MG63 (cell line): ENCODE results near the gene BAD. TPM values are rescaled to one million over a fixed set of nuclear protein-coding genes. Genes with fewer than 3 reads are reported as not detected.
A peak's percentile ranks its signal among the peaks of the same experiment; 100 is the strongest.
"Not testable (repeated sequence)": the region's sequence is repeated elsewhere in the genome, so short reads cannot be mapped to it uniquely, and the experiment has no call there.

Experiments
- DNase-seq: peaks from one replicate; pipeline ENCODE4 v3.0.0-alpha.2; 2020
- H3K27me3 ChIP-seq: fragments of 250-450 bp; sonication (Bioruptor Pico); 2 replicates; pipeline ENCODE4 v1.5.1; 2020; ENCODE audit warnings: mild to moderate bottlenecking, moderate library complexity
- H3K36me3 ChIP-seq: fragments of 250-450 bp; sonication (Bioruptor Pico); 2 replicates; pipeline ENCODE4 v1.5.1; 2020; ENCODE audit warnings: mild to moderate bottlenecking, moderate library complexity
- H3K4me3 ChIP-seq: fragments of 250-450 bp; sonication (Bioruptor Pico); 2 replicates; pipeline ENCODE4 v1.5.1; 2020; ENCODE audit warnings: mild to moderate bottlenecking, moderate library complexity
- H3K9me3 ChIP-seq: fragments of 250-450 bp; sonication (Bioruptor Pico); 2 replicates; pipeline ENCODE4 v1.5.1; 2020; ENCODE audit warnings: mild to moderate bottlenecking, moderate library complexity
- total RNA-seq: library from RNA; depleted of rRNA; stranded (reverse); fragments of >200 nt; shearing (Covaris generic); gene quantifications from 2 replicates; pipeline ENCODE4 v1.2.3, GENCODE V29; 2014; ENCODE audit warnings: low replicate concordance; rRNA removed

The BAD gene
- total RNA-seq: 127 and 166 TPM in 2 replicates

GRCh38 chr11:64284048-64284961 lies at the start of gene BAD:
TSS of gene BAD (minus strand) at chr11:64284665. CDS start at chr11:64284368, 297 bp downstream.
- Histone ChIP-seq H3K36me3 (peaks cover 18% of the 10 kb centered on the region), H3K9me3 (no peaks in the 10 kb centered on the region), H3K4me3 (peak within 1 kb of the TSS; percentile 70), H3K27me3 (no peaks in the 10 kb centered on the region)
- DNase-seq: peak; percentile 94

GRCh38 chr11:64333556-64333955 lies 49.1 kb upstream of the BAD start:
- Histone ChIP-seq H3K9me3 (no peaks in the 10 kb centered on the region), H3K27me3 (no peaks in the 10 kb centered on the region), H3K36me3 (no peaks in the 10 kb centered on the region), H3K4me3 (no peak overlapping the region)
- no peak for DNase-seq

- Histone ChIP-seq H3K36me3 (no peaks in the 10 kb centered on the region), H3K27me3 (no peaks in the 10 kb centered on the region), H3K4me3 (no peak overlapping the region), H3K9me3 (no peaks in the 10 kb centered on the region)
- DNase-seq: peak; percentile 97
These were observed 47.3 kb upstream of the BAD start for GRCh38 chr11:64331569-64332371.

GRCh38 chr11:64330888-64331287 lies 46.4 kb upstream of the BAD start:
- H3K9me3 ChIP-seq: no peaks in the 10 kb centered on the region
- DNase-seq: no peak
- no peaks in the 10 kb centered on the region for H3K27me3 ChIP-seq
- no peak overlapping the region for H3K4me3 ChIP-seq
- no peaks in the 10 kb centered on the region for H3K36me3 ChIP-seq

- Histone ChIP-seq H3K27me3 (no peaks in the 10 kb centered on the region), H3K4me3 (no peak overlapping the region), H3K36me3 (no peaks in the 10 kb centered on the region), H3K9me3 (no peaks in the 10 kb centered on the region)
- DNase-seq: no peak
These were observed 43.5 kb upstream of the BAD start for GRCh38 chr11:64327993-64328392.

GRCh38 chr11:64327375-64327774 lies 42.9 kb upstream of the BAD start:
- no peaks in the 10 kb centered on the region for H3K27me3 ChIP-seq
- no peaks in the 10 kb centered on the region for H3K9me3 ChIP-seq
- no peak for DNase-seq
- no peak overlapping the region for H3K4me3 ChIP-seq
- H3K36me3 ChIP-seq: no peaks in the 10 kb centered on the region

- H3K4me3 ChIP-seq: no peak overlapping the region
- no peaks in the 10 kb centered on the region for H3K9me3 ChIP-seq
- peaks cover 3% of the 10 kb centered on the region; the same call in 1 of the 2 replicates for H3K36me3 ChIP-seq
- H3K27me3 ChIP-seq: no peaks in the 10 kb centered on the region
- no peak for DNase-seq
These were observed 40.4 kb upstream of the BAD start for GRCh38 chr11:64324692-64325469.

GRCh38 chr11:64323984-64324383 lies 39.5 kb upstream of the BAD start:
- DNase-seq, H3K36me3 ChIP-seq, H3K9me3 ChIP-seq, H3K27me3 ChIP-seq, H3K4me3 ChIP-seq: not testable (repeated sequence)

- no peak for DNase-seq
- H3K27me3 ChIP-seq: no peaks in the 10 kb centered on the region
- no peaks in the 10 kb centered on the region for H3K9me3 ChIP-seq
- H3K4me3 ChIP-seq: no peak overlapping the region
- peaks cover 8% of the 10 kb centered on the region; the same call in 1 of the 2 replicates for H3K36me3 ChIP-seq
These were observed 38.9 kb upstream of the BAD start for GRCh38 chr11:64323373-64323772.

GRCh38 chr11:64322925-64323260 lies 38.4 kb upstream of the BAD start:
- H3K27me3 ChIP-seq: no peaks in the 10 kb centered on the region
- no peak for DNase-seq
- H3K4me3 ChIP-seq: no peak overlapping the region
- H3K36me3 ChIP-seq: peaks cover 8% of the 10 kb centered on the region; the same call in 1 of the 2 replicates
- no peaks in the 10 kb centered on the region for H3K9me3 ChIP-seq

- Histone ChIP-seq H3K4me3 (no peak overlapping the region), H3K27me3 (no peaks in the 10 kb centered on the region), H3K36me3 (peaks cover 16% of the 10 kb centered on the region), H3K9me3 (no peaks in the 10 kb centered on the region)
- no peak for DNase-seq
These were observed 37.1 kb upstream of the BAD start for GRCh38 chr11:64321533-64321932.

- no peak for DNase-seq
- no peaks in the 10 kb centered on the region for H3K27me3 ChIP-seq
- no peaks in the 10 kb centered on the region for H3K9me3 ChIP-seq
- H3K4me3 ChIP-seq: no peak overlapping the region
- peaks cover 21% of the 10 kb centered on the region for H3K36me3 ChIP-seq
These were observed 36.6 kb upstream of the BAD start for GRCh38 chr11:64321026-64321425.

- Histone ChIP-seq H3K4me3 (no peak overlapping the region), H3K9me3 (no peaks in the 10 kb centered on the region), H3K36me3 (peaks cover 22% of the 10 kb centered on the region), H3K27me3 (no peaks in the 10 kb centered on the region)
- DNase-seq: no peak
These were observed 36.1 kb upstream of the BAD start for GRCh38 chr11:64320556-64320955.

GRCh38 chr11:64318766-64319761 lies 34.6 kb upstream of the BAD start:
- Histone ChIP-seq H3K4me3 (peak overlapping the region; percentile 93), H3K27me3 (no peaks in the 10 kb centered on the region), H3K9me3 (no peaks in the 10 kb centered on the region), H3K36me3 (peaks cover 36% of the 10 kb centered on the region)
- DNase-seq: no peak

GRCh38 chr11:64317961-64318765 lies 33.7 kb upstream of the BAD start, which contains the start of gene PRDX5:
TSS of gene PRDX5 (plus strand) at chr11:64318121. CDS start at chr11:64318216, 95 bp downstream.
- H3K27me3 ChIP-seq: no peaks in the 10 kb centered on the region
- H3K4me3 ChIP-seq: peak within 1 kb of the TSS; percentile 93
- peak; percentile 96 for DNase-seq
- no peaks in the 10 kb centered on the region for H3K9me3 ChIP-seq
- H3K36me3 ChIP-seq: peaks cover 37% of the 10 kb centered on the region
